SK-N-SH (cell line): Measurements from ENCODE around the gene ZXDC.

Experiments
- EZH2phosphoT487 ChIP-seq: fragments of 200-600 bp; sonication (generic); IDR thresholded peaks from 2 replicates; pipeline ENCODE4 v1.6.1; 2017; ENCODE audit warnings: low read depth, mixed run types, mild to moderate bottlenecking, antibody characterized with exemption, moderate library complexity, borderline replicate concordance
- GABPA ChIP-seq: IDR thresholded peaks from 2 replicates; pipeline ENCODE4 v1.4.0; 2012; ENCODE audit warnings: low read depth, mild to moderate bottlenecking
- NFIC ChIP-seq: IDR thresholded peaks from 2 replicates; pipeline ENCODE4 v1.4.0; 2012; ENCODE audit warnings: borderline replicate concordance
- RAD21 ChIP-seq: IDR thresholded peaks from 2 replicates; pipeline ENCODE4 v1.6.1; 2012; ENCODE audit warnings: mild to moderate bottlenecking, low read length
- RFX5 ChIP-seq: IDR thresholded peaks from 2 replicates; pipeline ENCODE4 v1.6.1; 2012; ENCODE audit warnings: mild to moderate bottlenecking, improper control_type of control experiment, low read length
- SIN3A ChIP-seq: IDR thresholded peaks from 2 replicates; pipeline ENCODE4 v1.6.1; 2012; ENCODE audit warnings: low read depth, mild to moderate bottlenecking, low read length, moderate library complexity, borderline replicate concordance
- SMC3 ChIP-seq: IDR thresholded peaks from 2 replicates; pipeline ENCODE4 v1.6.1; 2012; ENCODE audit warnings: low read depth, low read length, improper control_type of control experiment
- TAF1 ChIP-seq: IDR thresholded peaks from 2 replicates; pipeline ENCODE4 v1.6.1; 2012; ENCODE audit warnings: low read depth, mild to moderate bottlenecking, low read length, moderate library complexity, borderline replicate concordance
- USF1 ChIP-seq: IDR thresholded peaks from 2 replicates; pipeline ENCODE4 v1.4.0; 2012; ENCODE audit warnings: low read depth, borderline replicate concordance
- YY1 ChIP-seq: IDR thresholded peaks from 2 replicates; pipeline ENCODE4 v1.4.0; 2012; ENCODE audit warnings: low read depth, mild to moderate bottlenecking
- TF ChIP-seq, protein P1 (sequence below): fragments of 200-600 bp; sonication (generic); IDR thresholded peaks from 2 replicates; pipeline ENCODE4 v1.6.1; 2017; ENCODE audit warnings: antibody characterized with exemption, mild to moderate bottlenecking, moderate library complexity
- TF ChIP-seq, protein P2 (sequence below): fragments of 150-350 bp; IDR thresholded peaks from 2 replicates; pipeline ENCODE4 v1.6.1; 2017; ENCODE audit warnings: antibody characterized with exemption, low read length, low read depth, borderline replicate concordance

- TF ChIP-seq TAF1 (no peak), YY1 (no peak), SIN3A (no peak), USF1 (no peak), RAD21 (no peak), RFX5 (no peak), GABPA (no peak), SMC3 (no peak), NFIC (no peak), EZH2phosphoT487 (no peak)
- TF ChIP-seq, protein P1, sequence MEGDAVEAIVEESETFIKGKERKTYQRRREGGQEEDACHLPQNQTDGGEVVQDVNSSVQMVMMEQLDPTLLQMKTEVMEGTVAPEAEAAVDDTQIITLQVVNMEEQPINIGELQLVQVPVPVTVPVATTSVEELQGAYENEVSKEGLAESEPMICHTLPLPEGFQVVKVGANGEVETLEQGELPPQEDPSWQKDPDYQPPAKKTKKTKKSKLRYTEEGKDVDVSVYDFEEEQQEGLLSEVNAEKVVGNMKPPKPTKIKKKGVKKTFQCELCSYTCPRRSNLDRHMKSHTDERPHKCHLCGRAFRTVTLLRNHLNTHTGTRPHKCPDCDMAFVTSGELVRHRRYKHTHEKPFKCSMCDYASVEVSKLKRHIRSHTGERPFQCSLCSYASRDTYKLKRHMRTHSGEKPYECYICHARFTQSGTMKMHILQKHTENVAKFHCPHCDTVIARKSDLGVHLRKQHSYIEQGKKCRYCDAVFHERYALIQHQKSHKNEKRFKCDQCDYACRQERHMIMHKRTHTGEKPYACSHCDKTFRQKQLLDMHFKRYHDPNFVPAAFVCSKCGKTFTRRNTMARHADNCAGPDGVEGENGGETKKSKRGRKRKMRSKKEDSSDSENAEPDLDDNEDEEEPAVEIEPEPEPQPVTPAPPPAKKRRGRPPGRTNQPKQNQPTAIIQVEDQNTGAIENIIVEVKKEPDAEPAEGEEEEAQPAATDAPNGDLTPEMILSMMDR: no peak
- TF ChIP-seq, protein P2, sequence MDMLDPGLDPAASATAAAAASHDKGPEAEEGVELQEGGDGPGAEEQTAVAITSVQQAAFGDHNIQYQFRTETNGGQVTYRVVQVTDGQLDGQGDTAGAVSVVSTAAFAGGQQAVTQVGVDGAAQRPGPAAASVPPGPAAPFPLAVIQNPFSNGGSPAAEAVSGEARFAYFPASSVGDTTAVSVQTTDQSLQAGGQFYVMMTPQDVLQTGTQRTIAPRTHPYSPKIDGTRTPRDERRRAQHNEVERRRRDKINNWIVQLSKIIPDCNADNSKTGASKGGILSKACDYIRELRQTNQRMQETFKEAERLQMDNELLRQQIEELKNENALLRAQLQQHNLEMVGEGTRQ: no peak
Measured at GRCh38 chr3:126515066-126515706, 39.5 kb upstream of the ZXDC start.
